ENCODE data around the gene OTC.
A peak's percentile ranks its signal among the peaks of the same experiment; 100 is the strongest.

OTC gene

DNA sequence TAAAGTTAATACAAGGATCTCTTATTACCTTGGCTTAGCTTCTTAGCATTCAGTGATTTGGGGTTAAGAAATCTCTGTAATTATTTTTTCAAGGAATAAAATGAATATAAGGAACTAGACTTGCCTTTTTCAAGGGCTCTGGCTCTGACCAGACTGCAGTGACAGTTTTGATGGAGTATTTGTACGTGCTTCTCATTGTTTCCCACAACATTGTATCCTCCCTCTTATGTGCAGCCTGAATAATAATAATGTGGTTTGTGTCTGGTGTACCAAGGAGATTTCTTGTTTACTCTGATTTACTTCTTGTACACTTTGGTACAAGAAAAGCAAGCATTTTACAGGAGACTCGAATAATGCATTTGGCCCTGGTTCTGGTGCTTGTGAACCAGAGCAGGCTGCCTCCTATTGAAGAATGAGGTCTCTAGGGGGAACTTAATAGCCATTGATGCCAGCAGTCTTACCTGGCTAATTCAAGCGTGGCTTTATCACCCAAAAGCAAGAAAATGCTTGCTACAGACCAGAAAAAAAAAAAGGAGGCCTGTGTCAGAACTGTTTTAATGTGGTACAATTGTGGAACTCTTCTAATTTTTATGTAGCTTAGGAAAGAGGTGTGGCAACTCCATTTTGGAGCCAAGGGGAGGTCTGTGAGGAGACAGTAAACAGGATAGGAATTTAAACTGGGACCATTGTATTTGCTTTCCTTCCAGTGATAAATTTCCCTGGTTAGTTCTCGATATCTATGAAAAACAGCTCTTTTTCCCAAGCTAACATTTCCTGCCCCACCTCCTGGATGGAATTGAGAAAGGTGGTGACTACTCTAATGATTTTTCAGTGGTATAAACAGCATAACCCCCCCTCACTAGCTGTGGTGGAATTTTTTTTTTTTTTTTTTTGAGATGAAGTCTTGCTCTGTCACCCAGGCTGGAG lies 5.6 kb downstream of the OTC start:
- no peak for DNase-seq

DNA sequence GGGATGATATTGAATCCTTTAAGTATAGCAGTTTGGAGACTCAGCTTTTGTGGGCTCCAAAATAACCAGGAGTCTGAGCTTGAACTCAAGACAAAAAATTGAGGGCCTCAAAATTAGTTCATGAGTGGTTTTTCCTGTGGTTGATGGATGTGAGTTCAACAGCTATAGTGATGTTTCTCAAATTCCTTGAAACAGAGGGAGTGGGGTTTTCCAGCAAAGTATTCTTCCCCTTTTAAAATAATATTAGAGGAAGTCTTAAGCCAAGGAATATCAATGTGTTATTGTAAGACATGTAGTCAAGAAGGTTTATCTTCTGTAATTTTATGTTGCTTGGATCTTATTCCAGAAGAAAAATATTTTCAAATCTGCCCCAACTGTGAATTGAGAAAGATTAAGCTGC lies 10.6 kb downstream of the OTC start:
- DNase-seq = no peak

DNA sequence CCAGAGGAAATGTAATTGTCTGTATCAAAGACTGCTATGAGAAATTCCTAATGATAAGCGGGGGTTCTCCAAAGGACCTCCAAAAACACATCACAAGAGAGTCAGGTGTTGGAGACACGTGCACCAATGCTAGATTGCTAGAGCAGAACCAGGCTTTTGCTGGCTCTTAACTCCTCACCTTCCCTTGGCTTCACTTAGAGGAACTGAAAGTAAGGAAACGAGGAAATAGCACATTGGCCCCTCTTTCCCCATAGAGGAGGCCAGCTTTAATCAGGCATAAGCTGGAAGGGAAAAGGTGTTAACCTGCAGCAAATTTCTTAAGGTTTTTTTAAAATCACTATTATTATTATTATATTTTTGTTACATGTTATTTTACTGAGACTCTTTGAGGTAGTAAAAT lies 13.6 kb downstream of the OTC start:
- DNase-seq = peak; percentile 58

DNA sequence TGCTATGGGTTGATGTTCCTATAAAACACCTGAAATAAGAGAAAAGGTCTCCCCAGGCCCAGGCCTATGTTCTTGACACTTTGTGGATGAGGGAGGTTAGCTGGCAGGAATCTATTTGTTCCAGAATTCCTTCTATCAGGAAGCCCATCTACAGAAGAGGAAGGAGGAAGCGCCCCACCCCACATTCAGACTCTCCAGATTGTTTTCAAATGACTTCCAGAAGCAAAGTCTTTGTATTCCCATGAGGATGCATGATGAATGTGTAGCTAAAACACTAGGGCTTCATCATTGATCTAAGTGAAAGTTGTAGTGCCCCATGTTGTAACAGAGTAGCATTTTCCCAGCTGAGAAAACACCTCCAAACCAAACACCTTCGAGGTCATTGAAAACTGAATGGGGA lies 16.4 kb downstream of the OTC start:
- no peak for DNase-seq

DNA sequence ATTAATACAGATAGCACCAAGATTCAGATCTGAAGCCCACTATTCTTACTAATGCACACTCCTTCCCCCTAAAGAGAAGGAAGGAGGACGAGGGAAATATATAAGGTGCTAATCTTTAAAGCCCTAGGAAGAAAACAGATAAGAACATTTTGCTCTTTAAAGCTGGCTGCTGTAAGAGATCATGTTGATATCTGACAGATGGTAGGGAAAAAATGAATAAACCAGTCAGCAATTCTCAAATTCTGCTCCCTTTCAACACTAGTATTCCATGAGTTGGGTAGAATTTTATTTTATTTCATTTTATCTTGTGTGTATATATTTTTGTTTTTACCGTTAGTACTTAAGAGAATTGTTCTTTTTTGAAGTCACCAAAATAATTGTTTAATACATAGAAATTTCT lies 19.2 kb downstream of the OTC start:
- DNase-seq = no peak

DNA sequence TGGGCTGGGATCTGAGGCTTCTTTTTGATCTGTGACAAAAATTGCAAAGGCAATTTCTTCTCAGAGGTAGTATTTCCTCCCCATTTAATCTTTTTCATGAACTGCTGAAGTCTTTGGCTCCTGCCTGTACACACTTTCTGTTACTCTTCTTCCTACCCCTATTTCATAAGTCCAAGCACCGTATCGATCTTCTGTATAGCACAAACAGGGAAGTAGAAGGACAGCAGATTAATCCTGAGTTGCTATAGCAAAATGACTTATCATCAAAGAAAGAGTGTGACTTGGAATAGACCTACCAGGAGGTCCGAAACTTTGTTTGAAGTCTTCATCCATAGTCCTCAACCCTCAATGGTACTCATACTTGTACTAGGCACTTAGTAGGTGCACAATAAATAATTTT lies 22.0 kb downstream of the OTC start:
- no peak for DNase-seq

DNA sequence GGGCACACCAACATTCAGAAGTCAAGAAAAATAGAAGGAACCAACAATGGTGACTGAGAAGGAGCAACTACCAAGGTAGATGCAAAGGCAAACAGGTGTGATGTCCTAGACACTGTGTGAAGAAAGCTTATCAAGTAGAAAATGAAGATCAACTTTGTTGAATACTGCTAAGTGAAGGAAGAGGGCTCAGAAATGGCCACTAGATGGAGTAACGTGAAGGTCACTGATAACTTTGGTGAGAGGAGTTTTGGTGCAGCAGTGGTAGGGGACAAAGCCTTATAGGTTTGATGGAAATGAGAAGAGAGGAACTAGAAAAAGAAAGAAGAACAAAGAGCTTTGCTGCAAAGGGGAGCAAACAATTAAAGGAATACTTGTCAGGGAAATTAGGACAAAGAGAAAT lies 23.5 kb downstream of the OTC start:
- DNase-seq = peak; percentile 18

DNA sequence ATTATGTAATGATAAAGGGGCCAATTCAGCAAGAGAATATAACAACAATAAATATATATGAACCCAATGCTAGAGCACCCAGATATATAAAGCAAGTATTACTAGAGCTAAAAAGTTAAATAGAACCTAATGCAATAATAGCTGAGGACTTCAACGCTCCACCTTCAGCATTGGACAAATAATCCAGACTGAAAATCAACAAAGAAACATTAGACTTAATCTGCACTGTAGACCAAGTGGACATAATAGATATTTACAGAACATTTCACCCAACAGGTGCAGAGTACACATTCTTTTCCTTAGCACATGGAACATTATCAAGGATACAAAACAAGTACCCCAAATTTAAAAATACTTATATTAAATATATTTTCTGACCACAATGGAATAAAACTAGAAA lies 24.3 kb downstream of the OTC start:
- no peak for DNase-seq

DNA sequence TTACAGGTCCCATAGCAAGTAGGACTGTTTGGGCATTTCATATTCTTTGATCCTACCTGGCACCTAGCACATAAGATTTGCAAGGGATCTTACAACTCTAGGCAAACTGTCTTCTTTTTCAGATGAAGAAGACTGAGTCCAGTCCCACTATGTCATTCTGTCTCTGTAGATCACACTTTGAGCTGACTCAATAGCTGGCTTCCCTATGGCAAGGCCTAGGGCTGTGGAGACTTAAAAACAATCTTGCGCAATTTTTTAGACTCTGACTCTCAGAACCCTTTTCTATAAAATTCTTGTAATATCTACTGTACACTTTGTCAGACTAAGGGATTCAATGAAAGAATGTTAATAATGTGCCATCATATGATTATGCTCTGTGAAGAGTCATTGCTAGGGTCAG lies 26.7 kb downstream of the OTC start:
- DNase-seq = peak; percentile 72

DNA sequence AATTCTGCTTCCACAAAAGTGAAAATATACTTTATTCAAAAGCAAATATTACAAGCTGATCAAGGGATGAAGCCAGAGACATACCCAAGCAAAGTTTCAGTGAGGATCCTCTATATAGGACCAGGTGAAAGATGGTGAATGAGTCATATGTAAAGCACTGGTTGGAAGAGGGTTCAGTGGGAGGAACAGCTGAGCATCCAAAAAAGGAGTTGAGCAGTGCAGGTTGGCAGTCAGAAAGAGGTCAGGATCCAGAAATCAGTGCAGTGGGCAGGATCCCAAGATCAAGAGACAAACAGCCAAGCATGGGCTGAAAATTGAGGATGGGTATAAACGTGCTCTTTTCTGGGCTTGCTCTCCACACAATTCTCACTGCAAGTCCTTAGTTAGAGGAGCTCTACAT lies 30.3 kb downstream of the OTC start:
- DNase-seq = no peak

DNA sequence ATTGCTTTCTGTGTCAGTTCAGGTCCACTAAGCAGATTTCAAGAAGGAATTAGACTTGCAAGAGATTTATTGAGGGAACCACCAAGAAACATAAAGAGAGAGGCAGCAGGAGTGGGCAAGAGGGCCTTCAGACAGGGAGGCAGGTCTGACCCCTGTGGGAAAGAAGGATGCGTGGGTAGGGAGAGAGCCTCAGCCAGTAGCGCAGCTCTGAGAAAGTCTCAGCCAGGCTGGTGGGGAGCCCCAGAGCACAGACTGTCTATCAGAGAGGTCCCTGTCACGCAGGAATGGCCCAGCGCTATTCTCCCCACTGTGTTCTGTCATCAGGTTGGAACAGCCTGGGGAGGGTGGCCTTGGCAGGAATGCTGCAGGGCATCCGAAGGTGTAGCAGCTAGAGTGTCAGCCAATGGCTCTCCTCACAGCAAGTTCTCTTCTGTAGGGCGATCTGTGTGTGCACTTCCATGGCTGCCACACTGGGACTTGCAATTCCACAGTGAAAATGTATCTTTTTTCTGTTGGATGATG lies 48.0 kb downstream of the OTC start:
- DNase-seq = no peak

DNA sequence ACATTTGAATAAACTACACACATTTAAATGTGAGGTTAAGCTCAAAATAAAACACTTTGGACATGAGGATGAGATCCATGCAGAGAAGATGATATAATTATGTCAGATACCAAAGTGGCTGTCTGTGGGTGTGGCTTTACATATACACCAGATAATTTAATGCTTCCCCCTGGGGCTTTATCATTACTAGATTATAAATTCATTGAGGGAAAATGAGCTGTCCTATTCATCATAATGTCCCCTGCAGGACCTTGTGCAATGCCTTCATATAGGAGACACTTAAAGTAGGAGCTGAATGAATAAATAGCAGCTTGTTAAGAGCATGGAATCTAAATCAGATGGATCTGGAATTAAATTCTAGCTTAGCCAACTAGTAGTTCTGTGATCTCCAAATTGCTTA lies 49.7 kb downstream of the OTC start:
- DNase-seq = no peak

DNA sequence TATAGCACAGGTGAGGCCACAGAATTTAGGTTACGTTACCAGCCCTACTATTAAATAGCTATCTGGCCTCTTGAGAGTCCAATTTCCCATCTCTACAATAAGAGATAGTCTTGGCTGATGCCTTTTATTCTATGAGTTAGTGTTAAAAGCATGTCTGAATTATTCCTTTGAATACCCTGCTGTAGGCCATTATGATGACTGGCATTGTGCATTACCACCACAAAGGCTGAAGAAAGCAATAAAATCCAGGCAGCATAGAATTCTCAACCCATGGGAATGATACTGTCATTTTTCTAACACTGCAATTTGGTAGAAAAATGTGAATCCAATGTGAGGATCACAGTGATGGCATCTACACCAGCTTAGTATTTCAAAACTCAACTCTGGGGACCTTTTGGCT lies 51.4 kb downstream of the OTC start:
- DNase-seq = no peak

DNA sequence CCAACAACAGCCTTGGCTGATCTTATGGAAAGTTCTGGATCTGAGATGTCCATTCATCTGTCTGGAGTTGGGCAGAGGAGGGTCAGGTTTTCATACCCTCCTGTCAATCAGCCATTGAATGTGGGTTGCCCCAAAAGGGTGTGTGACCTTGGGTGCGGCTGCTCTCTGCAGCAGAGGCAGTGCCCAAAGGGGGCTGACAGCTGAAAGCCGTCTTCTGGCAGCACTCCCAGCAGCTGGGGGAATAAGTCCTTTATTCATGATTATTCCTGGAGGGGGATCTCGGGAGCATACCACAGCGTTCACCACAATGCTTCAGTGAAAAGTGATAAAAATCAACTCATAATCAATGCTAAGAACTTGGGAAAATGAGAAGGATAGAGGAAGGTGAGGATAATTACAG lies 54.7 kb downstream of the OTC start:
- no peak for DNase-seq

DNA sequence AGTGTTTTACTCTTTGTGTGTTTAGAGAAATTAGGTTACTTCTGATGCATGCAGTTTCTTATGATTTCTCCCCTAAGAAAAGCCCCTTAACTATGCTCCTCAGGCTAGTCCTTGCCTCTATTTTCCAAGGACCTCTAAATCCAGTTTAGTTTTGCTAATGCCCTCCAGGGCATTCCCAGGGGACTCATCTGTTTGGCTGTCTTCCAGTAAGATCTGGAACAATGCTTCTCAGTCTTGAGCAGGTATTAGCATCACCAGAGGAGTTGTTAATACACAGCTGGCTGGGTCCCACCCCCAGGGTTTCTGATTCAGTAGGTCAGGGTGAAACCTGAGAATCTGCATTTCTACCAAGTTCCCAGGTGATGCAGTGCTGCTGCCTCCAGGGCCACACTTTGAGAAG lies 56.9 kb downstream of the OTC start:
- DNase-seq = no peak

DNA sequence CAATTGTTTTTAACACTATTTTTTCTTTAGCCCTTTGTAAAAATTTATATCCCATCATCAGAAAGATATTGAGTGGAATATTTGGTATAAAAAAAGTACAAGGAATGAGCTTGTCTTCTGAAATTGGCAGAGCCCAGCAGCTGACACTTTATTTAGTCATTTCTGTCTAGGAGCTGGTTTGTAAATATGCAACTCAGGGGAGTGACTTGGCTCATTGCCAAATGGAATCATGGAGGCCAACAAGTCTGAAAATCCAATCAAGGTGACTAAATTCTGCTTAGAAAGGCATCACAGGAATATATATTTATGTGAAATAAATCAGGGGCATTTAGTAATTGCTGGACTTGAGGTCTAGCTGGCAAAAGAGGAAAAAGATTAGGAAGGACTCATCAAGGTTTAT lies 74.4 kb downstream of the OTC start:
- peak; percentile 16 for DNase-seq

DNA sequence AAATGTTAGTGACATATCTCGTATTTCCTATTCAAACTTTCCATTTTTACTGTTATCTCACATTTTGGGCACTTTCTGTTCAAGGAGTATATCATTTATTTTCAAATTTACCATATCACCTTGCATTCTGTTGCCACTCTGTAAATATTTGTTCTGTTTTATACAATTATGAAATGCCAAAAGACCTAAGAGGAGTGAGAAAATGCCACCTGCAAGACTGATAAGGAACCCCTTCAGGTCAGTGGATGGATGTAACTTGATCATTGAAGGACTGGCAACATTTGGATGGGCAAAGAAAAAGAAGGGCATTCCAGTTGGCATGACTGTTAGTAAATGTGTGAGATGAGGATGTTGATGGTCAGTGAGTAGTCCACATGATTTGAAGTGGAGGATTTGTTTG lies 79.1 kb downstream of the OTC start:
- no peak for DNase-seq

DNA sequence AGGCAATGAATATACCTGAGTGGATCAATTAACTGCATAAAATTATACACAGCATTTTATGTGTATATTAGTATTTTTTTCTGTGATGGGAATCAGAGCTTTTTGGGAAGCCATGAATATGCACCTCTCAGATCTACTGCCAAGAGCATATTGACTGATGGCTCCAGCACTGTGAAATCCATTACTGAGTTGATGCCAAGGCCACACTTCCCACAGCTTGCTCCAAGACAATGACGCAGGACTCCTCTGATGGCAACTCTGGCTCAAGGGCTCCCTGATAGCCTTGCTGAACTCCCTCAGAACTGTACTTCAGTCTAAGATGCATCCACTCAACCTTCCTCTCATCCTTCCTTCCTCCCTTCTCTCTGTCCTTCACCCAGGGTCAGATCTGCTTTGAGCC lies 82.7 kb downstream of the OTC start:
- DNase-seq = no peak

DNA sequence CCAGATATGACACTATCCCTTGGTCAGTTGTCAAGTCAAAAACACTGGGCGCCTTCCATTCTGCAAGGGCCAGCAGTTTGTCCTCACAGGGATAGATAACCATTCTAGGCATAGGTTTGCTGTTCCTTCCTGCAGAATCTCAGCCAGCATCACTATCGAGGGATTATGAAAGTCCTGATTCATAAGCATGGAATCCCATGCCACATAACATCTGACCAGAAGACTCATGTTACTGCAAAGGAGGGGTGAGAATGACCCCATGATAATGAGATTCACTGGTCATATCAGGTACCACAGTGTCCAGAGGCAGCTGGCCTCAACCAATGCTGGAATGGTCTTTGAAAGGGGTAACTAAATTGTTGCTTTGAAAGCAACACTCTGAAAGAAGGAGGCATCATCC lies 84.7 kb downstream of the OTC start:
- no peak for DNase-seq

DNA sequence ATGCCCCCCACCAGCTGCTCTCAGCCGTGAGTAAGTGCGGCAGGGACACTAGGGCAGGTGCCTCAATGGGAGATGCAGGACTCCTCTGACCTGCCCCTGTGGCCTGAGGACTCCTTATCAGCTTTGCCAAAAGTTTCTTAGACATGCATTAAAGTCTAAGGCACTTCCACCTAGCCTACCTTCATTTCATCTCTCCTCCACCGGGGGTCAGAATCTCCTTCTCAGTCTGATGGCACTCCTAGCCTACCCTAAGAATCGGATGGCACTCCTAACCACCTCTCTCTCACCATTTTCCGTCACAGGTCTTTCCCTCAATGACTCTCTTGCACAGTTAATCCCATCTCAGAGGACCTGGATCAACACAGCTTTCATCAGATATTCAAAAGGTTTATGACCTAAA lies 85.9 kb downstream of the OTC start:
- DNase-seq = no peak

DNA sequence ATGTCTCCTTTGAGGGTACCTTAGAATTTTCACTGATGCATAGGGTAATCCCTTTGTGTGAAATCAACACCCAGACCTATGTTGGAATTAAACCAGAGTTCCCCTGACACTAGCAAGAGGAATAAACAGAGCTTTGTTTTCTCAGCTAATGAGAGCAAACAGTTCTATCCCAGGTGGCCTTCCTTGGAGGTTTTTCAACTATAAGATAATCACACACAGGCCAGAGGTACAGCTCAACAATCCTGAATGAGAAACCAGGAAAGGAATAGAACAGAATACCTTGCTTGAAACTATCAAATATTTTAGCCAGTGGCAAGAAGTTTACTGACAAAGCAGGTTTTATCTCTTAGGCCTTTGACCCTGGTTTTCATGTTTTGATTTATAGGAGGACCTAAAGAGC lies 100.2 kb downstream of the OTC start:
- no peak for DNase-seq

DNA sequence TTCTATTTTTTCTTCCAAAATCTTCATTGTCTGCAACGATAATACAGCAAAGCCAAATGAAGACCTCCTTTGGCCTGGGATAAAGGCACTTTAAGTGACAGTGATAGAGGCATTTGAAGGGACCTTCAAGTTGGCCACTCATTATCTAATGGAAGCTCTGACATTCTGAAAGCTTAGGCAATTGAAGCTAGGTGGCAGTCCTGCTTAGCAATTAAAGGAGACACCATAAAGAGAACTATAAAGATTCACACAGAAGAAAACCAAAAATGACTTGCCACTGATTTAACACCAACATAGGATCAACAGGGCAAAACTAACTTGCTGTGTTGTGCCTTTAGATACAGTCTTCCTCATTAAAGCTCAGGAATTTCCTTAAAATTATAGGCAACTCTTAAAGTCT lies 105.7 kb downstream of the OTC start:
- DNase-seq = no peak

DNA sequence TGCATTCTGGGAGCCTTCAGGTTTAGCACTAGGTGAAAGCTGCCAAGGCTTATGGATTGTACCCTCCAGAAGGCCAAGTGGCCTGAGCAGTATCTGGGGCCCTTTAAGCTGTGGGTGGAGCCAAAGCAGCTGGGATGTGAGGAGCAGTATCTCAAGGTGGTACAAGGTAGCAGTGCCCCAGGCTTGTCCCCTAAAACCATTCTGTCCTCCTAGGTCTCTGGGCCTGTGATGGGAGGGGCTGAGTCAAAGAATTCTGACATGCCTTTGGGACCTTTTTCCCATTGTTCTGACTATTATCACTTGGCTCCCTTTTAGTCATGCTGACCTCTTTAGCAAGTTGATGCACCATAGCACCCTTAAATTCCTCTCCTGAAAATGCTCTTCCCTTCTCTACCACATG lies 109.9 kb downstream of the OTC start:
- DNase-seq = no peak

DNA sequence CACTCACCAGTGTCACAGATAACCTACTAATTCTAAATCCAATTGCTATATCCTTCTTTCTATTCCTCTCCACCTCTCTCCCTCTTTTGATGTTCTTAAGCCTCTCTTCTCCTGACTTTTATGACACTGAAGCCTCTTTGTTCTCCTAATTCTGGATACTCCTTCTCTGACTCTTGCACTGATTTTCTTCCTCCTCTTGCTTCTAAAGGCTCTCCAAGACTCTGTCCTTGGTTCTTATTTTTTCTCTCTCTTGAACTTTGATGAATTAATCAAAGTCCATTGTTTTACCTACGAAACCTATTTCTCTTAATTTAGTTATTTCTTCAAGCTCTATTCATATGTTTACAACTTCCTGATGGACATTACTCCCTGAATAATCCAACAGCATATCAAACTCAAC lies 113.3 kb downstream of the OTC start:
- no peak for DNase-seq

DNA sequence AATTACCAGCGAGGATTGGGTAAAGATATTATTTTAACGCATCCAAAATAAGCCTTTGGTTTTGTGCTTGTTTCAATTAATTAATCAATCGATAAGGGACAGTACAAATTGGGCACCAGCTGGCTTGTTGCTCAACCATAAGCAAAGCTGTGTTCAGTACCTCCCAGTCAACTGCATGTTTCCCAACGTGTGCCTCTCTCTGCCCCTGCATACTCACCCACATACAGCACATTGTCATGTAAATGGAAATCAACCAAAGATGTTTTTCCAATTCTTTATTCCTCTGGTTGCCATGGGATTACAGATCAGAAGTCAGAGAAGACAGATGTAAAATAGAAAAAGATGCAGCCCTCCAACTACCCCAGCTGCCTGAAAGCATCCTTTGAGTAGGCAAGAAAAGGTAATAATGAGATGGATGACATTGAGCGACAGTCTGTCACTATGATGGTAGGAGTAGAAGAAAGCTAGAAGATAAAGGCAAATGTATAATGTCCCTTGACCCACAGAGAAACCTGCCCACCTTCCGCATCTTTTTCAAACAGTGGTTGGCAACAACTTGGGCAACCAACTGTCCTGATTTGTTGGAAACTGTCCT lies 116.3 kb downstream of the OTC start:
- DNase-seq = no peak
